ENCODE measurements around the gene EXOG.
A peak's percentile ranks its signal among the peaks of the same experiment; 100 is the strongest.

EXOG gene

GRCh38 chr3:38511546-38511945, 15.4 kb downstream of the EXOG start:
- DNase-seq: no peak

DNA sequence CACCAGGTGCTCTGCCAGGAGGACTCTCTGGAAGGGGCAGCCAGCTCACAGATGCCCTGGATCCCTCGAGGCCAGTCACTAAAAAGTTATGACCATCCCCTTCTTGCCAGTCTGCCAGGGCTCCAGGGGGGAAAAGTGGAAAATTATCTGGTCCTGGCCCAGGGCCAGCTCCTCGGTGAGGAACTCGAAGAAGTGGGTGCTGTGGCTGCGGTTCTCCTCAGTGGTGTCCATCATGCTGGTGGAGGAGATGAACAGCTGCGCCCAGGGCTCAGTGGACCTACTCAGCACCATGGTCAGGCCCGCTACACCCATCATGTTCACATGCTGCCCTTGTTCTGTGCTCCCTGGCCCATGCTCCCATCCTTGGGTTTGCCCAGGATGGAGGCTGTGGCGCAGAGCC, 19.2 kb downstream of the EXOG start:
- no peak for DNase-seq

DNA sequence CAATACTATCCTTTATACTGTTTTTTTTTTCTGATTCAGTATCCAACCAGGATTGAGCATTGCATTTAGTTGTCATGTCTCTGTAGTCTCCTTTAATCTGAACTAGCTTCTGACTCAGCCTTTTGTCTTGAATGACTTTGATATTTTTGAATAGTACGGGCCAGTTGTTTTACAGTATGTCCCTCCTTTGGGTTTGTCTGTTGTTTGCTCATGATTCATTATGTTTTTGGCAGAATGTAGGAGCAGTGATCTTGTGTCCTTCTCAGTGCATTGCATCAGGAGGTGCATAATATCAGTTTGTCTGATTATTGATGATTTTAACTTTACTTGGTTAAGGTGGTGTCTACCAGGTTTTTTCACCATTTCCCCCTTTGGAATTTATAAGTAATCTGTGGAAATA, 20.5 kb downstream of the EXOG start:
- no peak for DNase-seq

DNA sequence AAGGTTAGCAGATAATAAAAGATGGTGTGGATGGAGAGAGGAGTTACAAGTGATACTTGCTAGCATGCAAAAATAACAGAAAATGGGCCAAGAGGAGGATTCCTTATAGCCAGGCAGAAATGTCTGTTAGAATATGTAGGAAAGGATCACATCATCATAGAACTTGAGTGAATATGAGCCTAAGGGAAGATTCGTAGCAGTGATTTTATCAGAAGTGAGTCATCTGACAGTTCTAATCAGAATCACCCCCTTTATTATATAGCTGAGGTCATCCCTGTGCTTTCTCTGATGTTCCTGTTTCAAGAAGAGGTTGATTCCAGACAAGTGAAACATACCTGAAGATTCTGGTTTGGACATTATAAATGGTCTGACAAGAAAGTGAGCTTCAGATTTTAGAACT, 22.9 kb downstream of the EXOG start:
- DNase-seq: no peak

DNA sequence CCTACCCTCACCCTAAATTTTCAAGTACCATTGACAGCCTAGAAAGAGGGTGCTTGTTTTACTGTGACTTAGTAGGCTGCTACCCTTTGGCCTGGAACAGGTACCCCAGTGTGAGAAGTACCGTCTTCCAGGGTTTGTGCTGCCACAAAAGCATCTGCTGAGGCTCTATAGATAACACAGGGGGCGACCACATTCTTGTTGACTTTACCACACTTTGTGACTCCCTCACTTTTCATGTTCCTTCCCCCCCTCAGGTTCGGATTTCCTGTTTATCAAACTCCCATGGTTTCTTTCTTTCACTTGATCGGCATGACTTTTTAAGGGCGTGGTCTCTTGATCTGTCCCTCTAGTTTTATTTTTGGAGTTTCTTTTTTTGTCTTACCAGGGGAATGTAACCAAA, 23.5 kb downstream of the EXOG start:
- no peak for DNase-seq

DNA sequence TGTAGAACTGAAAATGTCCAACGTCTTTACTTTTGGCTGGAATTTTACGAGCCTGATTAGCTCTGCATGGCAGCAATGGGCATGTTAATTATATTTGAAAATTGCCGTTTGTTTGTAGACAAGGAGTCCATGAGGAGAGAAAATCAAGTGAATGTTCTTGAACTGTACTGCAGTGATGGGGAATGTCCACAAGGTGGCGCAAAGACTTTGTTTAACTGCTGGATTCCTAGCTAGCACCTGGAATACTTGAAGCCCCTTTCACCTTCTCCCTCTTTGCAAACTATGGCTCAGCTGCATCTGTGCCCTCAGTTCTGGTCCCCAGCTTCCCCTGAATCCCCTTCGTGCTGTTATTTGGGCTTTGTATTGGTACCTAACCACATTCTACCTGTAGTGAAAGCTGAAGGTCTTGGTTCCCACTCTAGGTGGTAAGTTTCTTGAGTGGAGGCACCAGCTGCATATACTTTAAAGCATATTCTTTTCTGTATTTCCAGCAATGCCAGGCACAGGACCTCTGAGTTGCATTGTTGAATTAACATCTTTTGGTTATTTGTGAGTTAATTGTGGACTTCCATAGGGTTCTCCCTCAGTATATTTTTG, 25.3 kb downstream of the EXOG start:
- peak; percentile 22 to 83 (median 38) for DNase-seq

GRCh38 chr3:38522002-38522401, 25.9 kb downstream of the EXOG start:
- no peak for DNase-seq

DNA sequence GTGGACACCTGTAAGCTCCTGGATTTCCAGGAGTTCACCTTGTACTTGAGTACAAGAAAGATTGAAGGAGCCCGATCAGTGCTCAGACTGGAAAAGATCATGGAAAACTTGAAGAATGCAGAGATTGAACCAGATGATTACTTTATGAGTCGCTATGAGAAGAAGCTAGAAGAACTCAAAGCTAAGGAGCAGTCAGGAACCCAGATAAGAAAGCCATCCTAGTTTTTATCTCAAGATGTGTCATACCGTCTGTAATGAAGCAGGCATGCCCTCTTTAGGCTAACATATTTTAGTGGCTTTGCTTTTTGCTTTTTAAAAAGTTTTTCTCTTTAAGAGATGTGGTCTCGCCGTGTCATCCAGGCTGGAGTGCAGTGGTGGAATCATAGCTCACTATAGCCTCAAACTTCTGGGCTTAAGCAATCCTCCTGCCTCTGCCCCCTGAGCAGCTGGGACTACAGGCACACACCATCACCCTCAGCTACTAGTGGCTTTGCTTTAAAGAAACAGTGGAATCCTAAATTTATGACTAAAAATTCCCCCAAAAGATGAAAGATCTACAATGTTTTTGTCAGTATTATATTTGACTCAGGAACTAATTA, 28.1 kb downstream of the EXOG start:
- no peak for DNase-seq

DNA sequence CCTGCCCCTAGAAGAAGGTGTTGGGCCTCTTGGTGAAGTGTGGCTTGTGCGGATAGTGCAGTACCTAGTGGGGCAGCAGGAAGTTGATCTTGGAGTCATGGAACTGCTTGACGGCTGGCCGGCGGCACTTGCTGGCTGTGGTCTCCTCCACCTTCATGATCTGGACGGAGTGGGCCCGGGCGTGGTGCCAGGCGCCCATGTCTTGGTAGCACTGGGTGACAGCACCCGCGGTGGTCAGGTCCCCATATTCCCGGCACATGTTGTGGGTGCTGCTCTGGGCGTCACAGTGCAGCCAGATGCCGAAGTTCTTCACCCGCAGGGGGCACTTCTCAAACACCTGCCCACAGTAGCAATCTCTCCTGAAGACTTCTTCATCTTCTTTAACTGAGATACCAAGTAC, 30.7 kb downstream of the EXOG start:
- no peak for DNase-seq

GRCh38 chr3:38528457-38528856, 32.3 kb downstream of the EXOG start:
- DNase-seq: peak in 1 of 3 experiments; percentile 27

DNA sequence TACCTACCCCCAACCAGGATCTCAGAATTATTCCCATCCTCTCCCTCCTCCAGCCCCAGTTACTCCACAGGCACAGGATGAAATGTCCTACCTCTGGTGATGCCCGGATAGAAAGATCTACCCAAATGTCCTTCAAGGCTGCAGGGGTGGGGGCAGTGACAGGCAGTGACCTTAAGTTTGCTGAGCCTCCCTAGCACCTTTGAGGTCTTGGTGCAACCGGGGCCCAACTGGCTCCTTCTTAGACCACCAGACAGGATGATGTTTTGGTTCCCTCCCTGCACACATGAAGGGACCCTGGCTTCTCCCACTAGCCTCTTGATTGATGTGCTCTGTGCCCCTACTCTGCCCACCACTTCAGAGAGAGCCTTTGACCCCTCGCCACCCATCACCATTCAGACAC, 36.4 kb downstream of the EXOG start:
- no peak for DNase-seq

DNA sequence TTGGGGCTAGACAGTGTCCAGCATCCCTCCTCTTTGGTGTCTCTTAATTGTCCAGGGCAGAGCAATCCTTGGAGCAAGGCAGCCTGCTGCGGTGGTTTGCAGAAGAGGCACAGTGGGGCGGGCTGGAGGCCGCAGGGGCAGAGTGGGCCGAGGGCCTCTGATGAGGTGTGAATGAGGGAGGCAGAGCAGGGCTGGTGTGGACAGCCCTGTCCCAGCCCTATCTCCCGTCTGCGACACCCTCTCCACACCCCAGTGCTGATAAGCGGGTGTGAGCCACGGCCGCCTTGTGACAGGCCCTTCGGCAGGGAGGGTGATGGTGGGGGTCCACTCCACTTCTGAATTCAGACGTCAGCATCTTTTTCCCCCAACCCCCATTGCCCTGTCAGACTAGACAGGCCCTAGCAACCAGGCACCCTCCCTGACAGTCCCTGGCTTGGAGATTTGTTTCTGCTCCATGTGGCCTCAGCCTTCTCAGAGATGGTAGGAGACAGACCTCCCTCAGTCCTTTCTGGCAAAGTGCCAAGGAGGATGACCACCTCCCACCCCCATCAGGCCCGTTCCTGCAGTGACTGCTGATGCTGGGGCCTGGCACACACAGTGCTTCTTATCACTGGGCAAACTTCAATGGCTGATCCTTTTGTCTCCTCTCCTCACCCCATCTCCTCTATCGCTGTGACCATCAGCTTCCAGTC, 37.3 kb downstream of the EXOG start:
- DNase-seq: no peak

DNA sequence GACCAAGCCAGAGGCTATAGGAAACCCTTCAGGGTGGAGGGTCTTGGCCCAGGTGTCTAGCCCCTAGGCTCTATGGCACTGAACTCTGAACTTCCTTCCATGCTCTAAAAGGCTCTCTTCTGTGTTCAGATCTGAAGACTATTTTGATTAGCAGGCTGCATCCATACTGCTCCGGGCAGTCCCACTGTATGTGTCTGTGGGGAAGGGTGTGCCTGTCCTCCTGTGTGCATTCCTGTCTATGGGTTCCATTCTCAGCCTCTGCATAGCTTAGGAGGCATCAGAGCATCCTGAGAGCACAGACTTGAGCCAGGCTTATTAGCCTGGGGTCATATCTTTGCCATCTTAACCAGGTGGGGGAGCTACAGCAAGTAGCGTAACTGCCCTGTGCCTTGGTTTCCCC, 38.0 kb downstream of the EXOG start:
- DNase-seq: no peak

- DNase-seq: no peak
These were observed 38.5 kb downstream of the EXOG start for GRCh38 chr3:38534604-38535003.

DNA sequence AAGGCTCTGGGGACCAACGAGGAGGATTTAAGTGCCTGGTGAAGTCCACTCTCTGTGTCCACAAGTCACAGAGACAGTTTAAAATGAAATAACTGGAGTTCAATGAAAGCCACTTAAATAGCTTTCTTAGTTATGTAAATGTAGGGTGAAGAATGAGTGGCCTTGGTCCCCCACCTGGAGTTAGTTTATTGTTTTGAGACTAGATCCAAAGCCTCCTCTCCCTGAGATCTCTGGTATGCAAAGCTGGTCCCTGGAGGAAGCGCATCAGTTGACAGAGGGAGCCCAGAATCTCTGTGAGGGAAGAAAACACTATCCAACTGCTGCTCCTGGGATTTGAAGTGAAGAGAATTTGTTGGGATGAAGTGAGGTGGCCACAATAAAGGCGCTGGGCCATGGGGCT, 40.5 kb downstream of the EXOG start:
- no peak for DNase-seq

DNA sequence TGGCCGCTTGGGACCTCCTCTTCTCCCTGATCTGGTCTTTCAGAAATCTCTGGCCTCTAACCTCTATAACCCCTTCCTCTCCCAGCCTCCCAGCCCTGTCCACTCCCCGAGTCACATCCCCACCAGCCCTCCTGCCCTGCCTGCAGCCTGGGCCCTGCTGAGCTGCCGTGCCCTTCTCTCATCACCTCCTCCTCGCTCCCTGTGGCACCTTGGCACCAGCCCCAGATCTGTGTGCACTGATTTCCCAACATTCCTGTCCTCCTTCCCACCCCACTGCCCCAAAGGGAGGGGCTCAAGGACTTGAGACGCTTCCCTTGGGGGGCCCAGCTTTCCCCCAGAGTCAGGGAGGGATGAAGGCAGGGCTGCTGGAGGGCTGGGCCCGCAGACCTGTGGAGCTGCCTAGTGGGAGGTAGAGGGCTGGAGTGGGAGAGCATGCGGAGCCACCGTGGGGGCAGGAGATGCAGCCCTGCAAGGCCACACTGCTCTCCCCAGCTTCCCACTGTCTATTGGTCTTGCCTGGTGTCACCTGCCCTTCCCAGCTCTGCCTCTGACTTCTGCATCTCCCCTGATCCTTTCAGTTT, 42.7 kb downstream of the EXOG start:
- no peak for DNase-seq

- DNase-seq: peak in 2 of 3 experiments; percentile 41 to 88
These were observed 45.7 kb downstream of the EXOG start for GRCh38 chr3:38541806-38542205.

DNA sequence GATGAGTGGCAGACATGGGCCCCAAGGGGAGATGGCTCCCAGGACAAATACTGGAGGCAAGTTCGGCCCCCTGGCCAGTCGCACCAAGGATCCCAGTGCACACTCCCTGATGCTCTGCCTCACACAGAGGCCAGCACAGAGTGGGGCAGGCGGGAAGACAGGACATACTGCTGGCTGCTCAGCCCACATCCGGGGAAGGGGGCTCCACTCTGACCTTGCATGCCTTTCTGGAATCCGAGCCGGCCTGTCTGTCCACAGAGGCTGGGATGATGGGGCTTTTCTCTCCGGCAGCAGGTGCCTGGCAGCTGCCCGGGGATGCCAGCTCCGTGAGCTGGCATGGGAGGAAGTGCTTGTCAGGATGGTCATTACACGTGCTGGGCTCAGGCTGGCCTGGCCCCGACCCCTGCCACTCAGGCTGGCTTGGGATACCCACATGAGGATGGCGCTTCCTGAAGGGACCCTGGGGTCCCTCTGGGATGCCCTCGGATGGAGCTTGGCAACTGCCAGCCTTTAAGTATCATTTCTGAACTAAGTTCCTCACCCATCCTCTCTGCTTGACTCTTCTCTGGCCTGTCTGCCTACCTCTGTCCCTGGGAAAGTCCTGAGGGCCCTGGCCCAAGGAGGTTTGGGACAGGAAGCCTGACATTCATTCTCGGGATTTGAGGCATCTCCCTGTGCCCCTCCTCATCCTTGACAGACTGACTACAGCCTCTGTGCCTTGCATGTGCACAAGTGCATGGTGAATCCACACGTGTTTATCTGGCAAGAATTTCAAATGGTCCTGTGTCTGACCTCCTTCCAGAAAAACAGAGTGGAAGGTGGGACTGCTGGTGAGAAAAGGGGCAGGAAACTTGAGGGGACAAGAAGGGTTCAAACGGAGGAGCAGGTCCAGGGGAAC, 46.5 kb downstream of the EXOG start:
- peak in 1 of 3 experiments; percentile 66 for DNase-seq

DNA sequence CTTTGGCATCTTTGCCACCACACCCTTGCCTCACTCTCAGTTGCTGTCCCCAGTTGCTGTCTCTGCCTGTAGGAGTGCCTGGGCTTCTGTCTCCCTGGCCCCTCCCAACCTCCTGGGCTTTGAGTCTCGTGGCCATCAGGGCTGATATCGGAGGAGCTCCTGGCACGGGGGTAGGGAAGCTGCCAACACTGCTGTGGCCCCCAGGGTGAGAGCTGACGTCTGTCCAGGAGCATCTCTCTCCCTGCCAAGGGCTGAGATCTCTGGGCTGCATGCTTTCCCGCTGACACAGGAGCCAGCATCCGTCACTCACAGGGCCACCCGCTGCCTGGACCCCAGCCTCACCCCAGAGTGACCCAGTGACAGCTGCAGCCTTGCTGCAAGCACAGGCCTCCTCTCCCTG, 47.4 kb downstream of the EXOG start:
- DNase-seq: no peak

DNA sequence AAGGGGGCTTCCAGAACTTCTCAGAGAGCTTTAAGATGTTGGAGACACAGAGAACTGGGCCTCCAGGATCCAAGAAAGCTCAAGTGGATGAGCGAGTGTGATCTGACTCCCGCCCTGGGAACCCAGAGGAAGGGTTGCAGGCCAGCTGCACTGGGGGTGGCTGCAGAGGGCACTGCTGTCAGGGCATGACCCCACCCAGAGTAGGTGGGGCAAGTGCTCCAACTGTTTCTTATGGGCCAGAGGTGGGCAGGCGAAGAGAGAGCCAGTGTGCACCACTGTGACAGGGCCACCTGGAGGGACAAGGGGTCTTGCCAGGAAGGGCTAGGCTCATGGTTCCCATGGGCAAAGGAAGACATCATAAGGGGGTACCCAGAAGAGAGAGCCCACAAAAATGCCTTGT, 48.8 kb downstream of the EXOG start:
- no peak for DNase-seq

DNA sequence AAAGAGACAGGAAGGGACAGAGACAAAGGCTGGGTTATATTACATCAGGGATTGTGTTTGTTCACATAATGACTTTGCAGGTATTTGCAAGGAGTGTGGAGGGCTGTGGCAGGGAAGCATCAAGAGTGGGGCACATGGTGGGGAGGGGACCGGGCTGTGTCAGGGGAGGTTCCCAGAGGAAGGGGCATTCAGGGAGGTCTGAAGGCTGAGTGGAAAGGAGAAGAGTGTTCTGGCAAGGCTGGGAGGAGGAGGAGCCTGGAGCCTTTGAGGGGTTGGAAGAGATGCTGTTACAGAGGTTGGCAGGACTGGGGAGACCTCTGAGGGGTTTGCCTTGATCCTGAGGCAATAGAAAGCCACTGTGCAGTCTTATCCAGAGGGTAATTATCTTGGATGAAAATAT, 49.4 kb downstream of the EXOG start:
- DNase-seq: no peak

- no peak for DNase-seq
These were observed 49.8 kb downstream of the EXOG start for GRCh38 chr3:38545983-38546382.
